ENCODE data around the gene BRI3.

BRI3 gene

DNA sequence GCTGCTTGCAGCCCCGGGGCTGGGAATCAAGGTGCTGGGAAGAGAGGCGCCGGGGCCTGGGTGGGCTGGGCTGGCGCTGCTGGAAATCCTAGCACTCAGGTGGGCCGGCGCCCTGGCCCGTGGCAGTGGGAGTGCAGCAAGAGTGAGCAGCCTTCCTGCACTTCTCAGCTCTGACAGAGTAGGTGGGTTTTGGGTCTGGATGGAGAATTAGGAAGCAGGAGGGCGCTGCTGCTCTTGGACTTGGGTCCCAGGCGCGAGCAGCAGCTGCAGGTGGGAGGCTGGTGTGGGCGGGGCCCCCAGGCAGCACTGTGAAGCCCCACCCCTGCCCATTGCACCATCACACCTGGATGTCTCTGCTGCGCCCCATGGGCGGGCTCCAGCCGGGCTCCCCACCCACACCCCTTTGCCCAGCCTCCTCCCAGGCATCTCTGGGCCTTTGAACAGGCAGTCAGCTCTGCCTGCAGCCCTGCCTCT, 6.0 kb downstream of the BRI3 start:
- DNase-seq: no peak

DNA sequence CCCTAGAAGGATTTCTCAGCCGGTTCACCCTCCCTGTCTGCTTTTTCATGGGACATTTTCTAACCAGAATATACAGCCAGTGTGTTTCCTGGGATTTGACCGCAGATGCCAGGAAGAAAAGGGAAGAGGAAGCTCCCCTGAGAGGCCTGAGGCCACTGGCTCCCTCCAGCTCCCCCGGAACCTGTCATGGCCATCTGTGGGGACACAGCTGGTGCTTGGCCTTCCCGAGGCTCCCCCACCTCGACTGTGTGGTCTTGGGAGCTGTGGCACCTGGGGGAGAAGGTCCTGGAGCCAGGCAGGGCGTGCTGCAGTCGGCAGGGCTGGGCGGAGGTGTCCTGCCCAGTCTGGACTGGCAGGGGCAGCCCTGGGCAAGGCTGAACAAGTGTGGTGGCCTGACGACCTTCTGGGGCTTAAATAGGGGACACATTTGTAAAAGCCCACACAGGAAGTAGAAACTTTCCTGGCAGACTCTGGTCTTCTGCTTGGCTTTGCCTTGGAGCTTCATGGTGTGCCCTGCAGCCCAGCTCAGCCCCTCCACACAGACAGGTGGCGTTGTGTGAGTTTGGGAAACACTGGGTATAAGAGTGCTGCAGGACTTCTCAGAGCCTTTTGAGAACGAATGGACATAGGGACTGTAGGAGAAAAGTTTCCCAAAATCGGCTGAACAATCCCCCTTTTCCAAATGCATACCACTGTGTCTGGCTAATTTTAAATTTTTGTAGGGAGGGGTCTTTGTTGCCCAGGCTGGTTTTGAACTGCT, 6.8 kb downstream of the BRI3 start:
- DNase-seq: no peak

DNA sequence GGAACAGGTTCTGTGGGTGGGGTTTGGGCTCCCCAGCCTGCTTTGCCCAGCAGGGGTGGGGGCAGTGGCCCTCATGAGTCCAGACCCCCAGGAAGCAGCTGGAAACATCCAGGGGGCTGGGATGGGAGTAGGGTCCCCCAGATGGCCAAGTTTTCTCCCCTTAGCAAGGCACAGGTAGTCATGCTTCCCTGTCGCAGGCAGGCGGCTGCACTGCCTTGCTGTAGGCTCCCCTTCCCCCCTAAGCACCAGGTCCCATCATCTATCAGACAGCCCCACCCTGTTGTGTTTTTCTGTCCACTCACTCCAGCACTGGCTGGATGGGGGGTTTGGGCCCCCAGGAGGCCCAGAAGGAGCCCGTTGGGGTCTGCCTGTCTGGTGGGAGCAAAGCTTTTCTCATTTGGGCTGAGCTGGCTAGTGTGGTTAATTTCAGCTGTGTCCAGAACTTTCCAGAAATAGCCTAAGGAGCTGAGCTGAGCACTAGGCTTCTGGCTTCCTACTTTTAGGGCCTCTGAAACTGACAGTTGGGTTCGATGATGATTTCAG, 7.9 kb downstream of the BRI3 start:
- no peak for DNase-seq

DNA sequence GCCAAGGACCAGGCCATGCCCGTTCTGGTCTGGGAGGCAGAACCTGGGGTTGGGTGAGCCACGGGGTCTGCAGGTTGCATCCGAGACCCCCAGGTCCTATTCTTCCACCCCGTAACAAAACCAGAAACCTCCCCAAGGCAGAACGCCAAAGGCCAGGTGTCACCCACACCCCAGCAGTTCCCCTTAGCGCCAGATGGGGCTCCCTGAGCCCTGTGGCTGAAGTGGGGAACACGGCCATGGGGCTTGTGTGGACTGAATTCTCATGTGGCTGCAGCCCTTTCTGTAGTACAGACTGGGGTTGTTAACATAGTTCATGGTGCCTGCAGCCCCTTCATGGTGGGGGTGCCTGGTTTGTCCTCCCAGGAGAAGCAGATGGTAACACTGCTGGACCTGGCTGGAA, 10.2 kb downstream of the BRI3 start:
- DNase-seq: no peak

DNA sequence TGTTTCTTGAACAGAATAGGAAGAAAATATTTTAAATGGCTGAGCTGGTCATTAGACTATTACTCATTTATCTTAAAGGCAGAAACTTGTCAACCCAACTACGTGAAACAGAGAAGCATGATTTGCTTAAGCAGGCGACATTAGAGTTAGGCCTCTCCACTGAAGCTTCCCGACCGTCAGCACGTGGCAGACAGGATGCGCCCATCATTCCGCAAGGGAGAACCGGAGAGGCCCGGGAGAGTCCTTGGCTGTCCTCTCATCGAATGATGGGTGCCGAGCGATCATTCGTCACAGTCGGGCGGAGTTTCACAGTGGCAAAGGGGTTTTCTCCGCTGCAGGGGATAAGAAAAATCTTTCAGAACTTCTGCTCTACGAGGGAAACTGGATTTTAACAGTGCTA, 11.8 kb downstream of the BRI3 start:
- no peak for DNase-seq

DNA sequence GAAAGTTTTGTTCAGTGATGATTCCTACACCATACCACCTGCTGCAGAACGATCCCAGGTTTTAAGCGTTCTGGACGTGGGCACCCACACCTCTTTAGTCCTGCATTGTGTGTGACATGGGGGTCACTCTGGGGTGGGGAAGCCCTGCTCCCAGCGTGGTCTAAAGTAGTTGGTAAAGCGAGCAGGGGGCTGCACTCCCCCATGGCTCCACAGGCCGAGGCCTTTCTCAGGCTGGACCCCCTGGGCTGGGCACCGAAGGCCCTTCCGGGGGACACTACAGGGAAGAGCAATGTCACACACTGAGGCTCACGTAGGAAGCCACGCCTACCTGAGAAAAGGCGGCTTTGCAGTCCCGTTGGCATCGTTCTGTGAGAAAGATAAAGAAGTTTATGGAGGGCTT, 12.3 kb downstream of the BRI3 start:
- no peak for DNase-seq

DNA sequence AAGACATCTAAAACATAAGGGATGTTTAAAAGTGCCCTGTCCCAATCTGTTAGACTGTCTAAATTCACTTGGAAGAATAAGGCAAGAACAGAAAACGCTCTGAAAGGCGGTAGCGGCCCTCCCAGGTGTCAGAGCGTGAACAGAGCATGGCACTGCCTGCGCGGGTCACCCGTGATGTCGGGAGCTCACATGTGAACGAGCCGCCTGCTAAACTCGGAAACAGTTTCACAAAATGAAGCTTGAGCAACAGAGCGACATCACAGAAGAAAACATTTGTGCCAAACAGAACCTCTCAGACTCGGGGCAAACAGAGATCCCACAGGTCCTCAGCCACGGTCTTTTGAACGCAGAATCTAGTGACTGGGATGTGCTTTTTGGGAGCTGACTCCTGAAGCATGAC, 12.8 kb downstream of the BRI3 start:
- DNase-seq: no peak

DNA sequence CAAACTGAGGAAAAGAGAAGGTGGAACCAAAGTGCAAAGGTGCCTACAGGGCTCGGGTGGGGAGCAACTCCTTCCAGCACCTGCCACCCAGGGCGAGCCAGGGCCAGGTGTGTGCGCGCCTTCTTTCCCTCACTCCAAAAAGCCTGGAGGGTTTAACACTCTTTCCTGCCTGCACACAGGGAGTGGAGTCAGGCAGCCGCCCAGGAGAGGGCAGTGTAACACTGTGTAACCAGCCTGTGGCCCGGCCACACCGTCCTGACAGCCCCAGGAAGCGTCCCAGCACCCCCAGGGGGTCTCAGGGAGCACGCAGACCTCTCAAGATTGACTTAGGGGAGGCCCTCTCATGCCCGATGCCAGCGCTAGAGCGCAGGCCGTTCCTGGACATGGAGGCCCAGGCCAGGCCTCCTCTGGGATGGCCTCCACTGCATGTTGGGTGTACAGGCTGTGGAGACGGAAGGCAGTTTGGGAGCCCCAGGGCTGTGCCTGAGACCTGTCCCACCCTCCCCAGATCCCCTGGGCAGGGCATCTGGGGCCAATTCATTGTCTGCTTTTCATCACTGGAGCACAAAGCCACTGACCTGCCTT, 13.4 kb downstream of the BRI3 start:
- DNase-seq: no peak

DNA sequence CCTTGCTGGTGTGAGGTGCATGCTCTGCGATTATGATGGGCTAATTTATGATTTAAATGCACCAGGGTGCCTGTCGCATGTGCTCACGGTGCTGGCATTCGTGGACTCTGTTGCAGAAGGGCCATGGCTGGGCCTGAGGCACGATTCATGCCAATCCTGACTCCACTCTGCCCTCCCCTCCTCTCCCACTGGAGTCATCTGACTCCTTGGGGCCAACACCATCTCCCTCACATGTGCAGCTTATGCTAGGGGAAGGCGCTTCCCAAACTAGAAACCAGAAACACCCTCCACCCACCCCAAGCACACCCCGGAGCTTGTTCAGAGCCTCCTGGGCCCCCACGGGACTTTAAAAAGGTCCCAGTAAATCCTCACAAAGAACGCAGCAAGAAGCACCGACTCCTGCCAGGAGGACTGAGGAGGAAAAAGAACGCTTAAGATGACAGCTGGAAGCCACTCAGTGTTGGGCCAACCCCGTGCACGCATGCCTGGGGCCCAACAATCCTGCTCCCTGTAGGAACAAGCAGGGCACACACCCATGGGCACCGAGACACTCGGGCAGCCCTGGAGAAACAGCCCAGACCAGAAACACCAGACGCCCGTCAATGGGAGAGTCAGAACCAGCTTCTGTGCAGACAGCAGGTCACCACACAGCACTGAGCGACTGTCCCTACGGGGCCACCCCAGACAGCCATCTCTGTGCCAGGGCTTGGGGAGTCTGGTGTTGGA, 14.1 kb downstream of the BRI3 start:
- no peak for DNase-seq

DNA sequence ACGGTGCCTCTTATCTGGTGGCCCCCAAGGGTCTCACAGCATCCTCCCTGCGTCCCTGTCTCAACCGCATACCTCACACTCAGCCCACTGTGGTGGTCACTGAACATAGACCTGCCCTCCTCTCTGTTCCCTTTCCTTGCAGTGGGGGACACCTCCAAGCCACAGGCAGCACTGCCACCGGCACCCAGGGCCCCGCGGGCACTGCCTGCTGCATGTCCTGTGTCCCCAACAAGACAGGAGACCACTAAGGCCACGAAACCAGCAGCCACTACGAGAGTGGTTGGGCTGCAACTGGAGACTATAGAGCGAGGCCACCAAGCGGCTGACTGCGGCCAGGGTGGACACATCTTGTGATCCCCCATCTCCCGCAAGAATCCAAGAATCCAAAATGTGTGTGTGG, 15.3 kb downstream of the BRI3 start:
- DNase-seq: no peak

DNA sequence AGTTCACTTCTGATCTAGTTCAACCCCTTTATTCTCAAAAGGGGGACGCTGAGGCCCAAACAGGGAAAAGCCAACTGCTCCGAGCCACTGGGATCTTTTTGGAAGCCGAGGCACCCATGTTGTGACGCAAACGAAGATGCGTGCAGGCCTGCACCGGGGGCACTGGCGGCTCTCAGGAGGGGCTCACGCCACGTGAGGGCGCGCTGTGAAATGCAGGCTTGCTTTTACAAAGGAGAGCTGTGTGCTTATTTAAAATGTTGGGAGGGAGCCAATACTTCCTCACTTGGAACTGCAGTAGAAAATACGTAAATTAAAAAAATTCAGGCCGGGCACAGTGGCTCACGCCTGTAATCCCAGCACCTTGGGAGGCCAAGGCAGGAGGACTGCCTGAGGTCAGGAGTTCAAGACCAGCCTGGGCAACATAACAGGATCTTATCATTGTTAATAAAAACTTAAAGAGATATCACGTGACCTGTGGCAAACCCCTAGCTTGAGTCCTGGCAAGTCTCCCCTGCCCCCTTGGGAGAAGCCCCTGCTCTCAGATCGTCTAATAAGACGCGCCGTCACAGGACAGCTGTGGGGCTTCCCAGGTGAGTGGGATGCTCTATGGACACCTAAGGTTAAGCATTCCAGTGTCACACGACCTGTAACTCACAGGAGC, 16.3 kb downstream of the BRI3 start:
- no peak for DNase-seq

DNA sequence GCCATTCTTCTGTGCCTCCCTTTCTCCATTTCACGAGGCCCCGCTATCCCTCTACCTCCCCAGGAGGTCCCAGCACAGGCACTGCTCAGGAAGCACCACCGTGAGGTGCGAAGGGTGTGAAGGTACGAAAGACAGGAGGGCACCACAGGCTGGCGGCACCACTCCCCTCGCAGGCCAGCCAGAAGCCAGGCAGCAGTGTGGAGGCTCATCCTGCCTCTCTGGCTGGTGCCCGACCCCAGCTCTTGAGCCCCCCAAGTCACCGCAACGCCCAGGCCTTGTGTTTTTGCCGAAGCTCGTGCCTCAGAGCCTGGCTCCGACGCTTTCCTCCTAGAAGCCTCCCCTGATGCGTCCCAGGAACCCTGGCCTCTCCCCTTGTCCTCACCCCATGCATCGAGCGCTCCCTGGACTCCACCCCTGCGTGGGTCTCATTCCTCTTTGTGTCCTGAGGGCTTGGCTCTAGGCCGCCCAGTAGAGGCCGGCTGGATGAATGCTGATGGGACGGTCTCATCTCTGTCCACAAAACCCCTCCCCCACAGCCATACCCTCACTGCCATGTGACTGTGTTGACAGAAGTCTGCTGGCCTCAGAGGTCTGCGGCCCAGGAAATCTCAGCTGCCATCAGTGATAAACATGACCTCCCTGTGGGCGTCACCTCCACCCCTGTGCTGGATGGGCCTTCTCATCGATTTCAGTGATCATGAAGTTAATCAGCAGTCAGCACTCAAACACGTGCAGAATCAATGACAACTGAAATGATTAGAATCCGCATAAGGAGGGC, 19.3 kb downstream of the BRI3 start:
- no peak for DNase-seq

DNA sequence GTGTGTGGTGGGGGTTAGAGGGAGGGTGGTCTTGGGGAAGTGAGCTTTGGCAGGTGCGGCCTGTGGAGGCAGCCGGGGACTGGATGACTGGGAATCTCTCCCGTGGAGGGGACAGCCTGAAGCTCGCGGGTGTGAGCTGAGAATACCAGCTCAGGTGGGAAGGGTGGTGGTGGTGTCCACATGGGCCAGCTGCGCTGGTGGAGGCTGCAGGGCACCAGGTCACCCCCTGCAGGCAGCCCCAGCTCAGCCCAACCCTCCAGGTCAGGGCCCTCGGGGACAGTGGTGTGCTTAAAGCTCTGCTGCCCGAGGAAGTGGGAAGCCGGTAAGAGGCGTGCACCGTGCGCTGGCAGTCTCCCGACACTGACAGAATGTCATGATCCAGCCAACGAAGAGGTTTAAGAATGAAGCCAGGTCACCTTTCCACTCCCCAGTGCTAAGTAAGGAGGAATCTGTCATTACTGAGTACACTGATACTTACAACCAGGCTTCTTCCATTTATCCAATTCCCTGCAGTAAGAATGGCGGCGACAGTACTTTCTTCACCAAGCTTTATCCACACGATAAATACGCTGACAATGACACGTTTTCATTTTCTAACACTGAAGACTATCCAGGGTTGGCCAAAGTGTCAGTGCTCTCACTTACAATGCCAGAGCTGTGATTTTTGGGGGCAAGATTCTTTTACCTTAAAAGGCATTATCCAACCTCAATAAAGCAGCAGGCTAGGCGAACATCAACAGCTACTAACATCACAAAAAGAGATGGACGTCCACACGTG, 20.4 kb downstream of the BRI3 start:
- DNase-seq: no peak

DNA sequence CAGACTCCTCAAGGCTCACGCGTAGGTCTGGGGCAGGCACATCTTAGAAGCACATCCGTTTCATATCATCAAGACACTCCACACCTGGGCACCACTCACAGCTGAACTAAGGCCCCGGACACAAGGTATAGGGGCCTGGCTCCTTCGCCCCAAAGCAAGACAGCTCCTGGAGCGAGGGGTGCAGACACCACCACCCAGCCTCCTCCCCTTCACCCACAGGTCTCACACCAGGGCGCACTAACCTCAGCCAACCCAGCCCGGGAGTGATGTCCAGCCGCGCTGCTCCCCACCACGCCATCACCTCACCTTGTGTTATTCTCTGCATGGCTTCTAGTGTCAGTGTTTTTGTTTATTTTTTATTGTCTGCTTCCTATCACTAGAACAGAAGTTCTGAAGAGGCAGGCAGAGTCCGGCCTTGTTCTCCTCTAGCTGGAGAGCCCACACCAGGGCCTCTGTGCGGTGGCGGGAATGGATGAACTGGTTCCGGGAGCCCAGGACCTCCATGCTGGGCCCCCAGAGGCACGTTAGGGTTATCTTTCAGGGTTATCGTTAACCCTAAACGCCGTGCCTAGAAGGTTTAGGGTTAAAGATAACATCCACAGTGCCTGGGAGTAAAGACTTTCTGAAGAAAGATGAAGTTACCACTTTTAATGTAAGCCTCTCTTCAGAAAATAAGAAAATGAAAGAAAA, 21.8 kb downstream of the BRI3 start:
- no peak for DNase-seq

DNA sequence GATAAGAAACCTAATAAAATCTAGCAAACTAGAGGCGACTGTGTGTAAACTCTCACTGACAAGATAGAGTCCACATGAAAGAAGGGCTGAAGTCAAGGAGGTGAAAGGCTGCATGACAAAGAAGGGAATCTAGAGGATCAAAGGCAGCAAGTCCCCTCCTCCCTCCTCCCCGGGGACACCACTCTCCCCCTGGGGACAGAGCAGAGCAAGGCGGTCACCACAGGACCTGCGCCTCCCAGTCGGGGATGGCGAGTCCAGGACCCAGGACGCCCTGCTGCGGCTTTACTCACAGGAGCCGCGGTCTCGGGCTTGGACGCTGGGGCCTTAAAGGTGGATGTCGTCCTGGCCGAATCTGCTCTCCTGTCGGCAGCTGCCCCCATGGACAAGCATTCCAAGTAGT, 22.4 kb downstream of the BRI3 start:
- DNase-seq: no peak

DNA sequence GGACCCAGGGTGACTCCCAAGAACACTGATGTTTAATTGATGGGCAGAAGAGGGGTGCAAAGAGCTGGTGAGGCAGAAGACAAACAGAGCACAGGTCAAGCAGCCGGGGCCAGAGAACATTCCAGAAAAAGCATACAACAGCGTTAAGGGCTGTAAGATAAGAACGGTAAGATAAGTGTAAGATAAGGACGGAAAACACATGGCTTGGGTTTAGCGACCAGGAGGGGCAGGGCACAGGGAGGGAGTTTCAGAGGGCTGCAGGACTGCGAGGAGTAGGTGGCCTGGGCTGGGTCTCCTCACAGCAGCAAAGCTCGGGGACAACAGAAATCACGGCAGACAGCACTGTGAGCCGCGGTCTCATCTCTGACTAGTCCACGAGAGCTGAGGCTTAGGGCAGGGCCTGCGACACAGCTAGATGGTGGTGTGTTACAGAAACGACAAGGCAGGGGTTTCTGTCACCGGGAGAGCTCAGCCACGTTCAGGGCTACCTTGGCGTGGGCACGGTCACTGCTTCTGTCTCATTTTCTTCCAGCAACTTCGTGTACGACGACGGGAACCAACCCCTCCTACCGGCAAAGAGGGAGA, 24.6 kb downstream of the BRI3 start:
- DNase-seq: no peak

DNA sequence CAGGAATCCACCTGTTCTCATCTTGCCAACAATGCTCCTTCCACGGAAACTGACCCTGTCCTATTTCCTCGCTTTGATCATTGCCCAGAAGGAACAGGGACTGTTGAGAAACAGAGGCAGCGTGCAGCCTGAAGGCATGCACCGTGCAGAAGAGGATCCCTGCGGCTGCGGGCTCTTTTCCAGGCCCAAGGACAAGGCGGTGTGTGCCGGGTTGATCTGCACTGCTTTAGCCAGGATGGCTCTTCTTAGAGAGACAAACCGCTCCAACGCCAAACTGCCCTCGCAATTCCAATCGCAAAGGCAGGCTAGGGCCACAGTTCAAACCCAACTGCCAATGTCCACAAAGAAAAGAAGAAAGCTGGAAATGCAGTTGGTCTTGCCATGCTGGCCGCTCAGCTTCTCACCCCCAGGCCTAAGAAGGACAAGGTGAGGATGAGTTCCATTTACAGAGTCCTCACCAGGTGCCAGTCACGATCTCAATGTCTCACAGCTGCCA, 26.5 kb downstream of the BRI3 start:
- DNase-seq: no peak

DNA sequence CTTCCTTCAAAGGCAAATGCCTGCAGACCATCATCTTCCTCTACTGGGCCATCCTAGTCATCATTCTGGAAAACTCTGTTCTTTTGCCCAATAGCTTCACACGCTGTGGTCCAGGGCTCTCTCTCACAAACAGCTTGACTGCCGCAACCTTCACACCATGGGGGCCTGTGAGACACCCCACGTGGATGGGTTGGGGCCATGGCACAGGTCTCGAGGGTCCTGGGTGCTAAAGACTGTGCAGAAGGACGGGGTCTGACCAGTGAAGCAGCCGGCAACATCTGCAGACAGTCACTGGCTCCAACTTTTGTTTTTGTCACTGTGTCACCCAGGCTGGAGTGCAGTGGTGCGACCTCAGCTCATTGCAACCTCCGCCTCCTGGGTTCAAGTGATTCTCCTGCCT, 28.1 kb downstream of the BRI3 start:
- DNase-seq: no peak

DNA sequence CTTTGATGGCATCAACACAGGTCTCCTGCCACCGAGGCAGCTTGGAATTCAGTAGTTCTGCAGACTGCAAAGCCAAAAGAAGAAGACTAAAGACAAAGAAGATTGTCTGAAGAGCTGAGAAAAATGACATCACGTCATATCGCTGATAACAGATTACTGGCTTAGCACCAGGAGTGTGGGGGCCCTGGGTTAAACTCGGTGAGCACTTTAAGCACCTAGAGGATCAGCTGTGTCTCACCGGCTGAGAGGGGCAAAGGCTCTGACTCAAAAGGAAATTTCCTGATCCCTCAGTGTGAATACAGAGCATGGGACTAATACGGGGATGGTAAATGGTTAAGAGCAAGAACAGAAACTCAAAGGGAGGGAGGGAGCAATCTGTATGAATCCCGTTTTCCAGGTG, 30.7 kb downstream of the BRI3 start:
- DNase-seq: no peak

DNA sequence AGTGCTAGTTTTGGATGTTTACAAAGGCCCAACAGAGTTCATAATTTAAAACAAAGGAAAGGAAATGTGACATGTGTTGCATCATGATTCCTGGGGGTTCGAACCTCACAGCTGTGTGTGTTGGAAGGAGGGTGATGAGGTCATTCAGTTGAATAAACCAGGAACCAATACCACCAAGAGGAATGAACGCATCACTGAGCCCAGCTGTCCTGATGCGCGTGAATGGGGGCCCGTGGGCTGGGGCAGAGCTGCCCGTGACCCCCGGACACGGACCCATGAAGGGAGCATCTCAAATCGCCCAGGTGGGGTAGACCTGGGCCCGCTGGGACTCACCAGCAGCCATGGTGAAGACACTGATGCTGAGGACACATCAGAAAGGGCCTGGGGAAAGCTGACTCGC, 33.0 kb downstream of the BRI3 start:
- DNase-seq: no peak

Measured in activated CD4-positive, CD25-positive, alpha-beta regulatory T cell (primary cell).